ENCODE results near the gene DBP. TPM values are rescaled to one million over a fixed set of nuclear protein-coding genes. Genes with fewer than 3 reads are reported as not detected.

DBP gene
- total RNA-seq, 4 donors from 2014 or later, result 2.4 to 20.1 (median 10.1) TPM

GRCh38 chr19:48650974-48651682 lies 13.9 kb upstream of the DBP start:
- WGBS, 2 donors, result 86 to 89% methylated on average over 12 of the region's 12 CpGs
- no peak for TF ChIP-seq POLR2A (IDR thresholded peaks at IDR 0.05)
- no peak for TF ChIP-seq CTCF (IDR thresholded peaks at IDR 0.05)
- no peak for TF ChIP-seq EP300 (IDR thresholded peaks at IDR 0.05)
- DNase-seq (ENCODE audit: low spot score in 2 of 2), result no peak
- H3K36me3 ChIP-seq, result no peaks in the 10 kb centered on the region
- H3K27ac ChIP-seq, result no peak overlapping the region
- peaks cover 0 to 8% (median 0%) of the 10 kb centered on the region in 4 donors for H3K4me1 ChIP-seq
- no peaks in the 10 kb centered on the region for H3K27me3 ChIP-seq
- H3K4me3 ChIP-seq, result no peak overlapping the region
- H3K9me3 ChIP-seq, result no peaks in the 10 kb centered on the region

GRCh38 chr19:48648134-48648533 lies 11.0 kb upstream of the DBP start:
- DNase-seq (ENCODE audit: low spot score in 2 of 2), result no peak
- WGBS, 2 donors, result 68 to 75% methylated on average over 2 of the region's 2 CpGs

GRCh38 chr19:48646722-48647216 lies 9.6 kb upstream of the DBP start:
- peaks cover 0 to 27% (median 10%) of the 10 kb centered on the region in 4 donors for H3K4me1 ChIP-seq
- TF ChIP-seq POLR2A (IDR thresholded peaks at IDR 0.05) (no peak), EP300 (IDR thresholded peaks at IDR 0.05) (no peak), CTCF (IDR thresholded peaks at IDR 0.05) (no peak)
- H3K4me3 ChIP-seq, result peak overlapping the region; percentile 59 to 67 (median 66)
- no peak for DNase-seq (ENCODE audit: low spot score in 2 of 2)
- peak overlapping the region; percentile 86 to 96 (median 91) for H3K27ac ChIP-seq
- no peaks in the 10 kb centered on the region for H3K36me3 ChIP-seq
- 9 to 11% methylated on average over 10 of the region's 10 CpGs for WGBS, 2 donors
- no peaks in the 10 kb centered on the region for H3K27me3 ChIP-seq
- no peaks in the 10 kb centered on the region for H3K9me3 ChIP-seq

More at GRCh38 chr19:48648134-48648533, 11.0 kb upstream of the DBP start:
- no peaks in the 10 kb centered on the region for H3K36me3 ChIP-seq
- peaks cover 0 to 27% (median 10%) of the 10 kb centered on the region in 4 donors for H3K4me1 ChIP-seq
- no peak overlapping the region for H3K27ac ChIP-seq
- no peaks in the 10 kb centered on the region for H3K9me3 ChIP-seq
- no peak overlapping the region for H3K4me3 ChIP-seq
- no peaks in the 10 kb centered on the region for H3K27me3 ChIP-seq
- no peak for TF ChIP-seq EP300 (IDR thresholded peaks at IDR 0.05)
- TF ChIP-seq POLR2A (IDR thresholded peaks at IDR 0.05), result no peak

- H3K27me3 ChIP-seq, result no peaks in the 10 kb centered on the region
- TF ChIP-seq EP300 (IDR thresholded peaks at IDR 0.05) (peak; percentile 72 to 77), CTCF (IDR thresholded peaks at IDR 0.05) (peak; percentile 94 to 96 (median 94)), POLR2A (IDR thresholded peaks at IDR 0.05) (peak in 1 of 2 donors; percentile 50)
- H3K27ac ChIP-seq, result peak within 1 kb of the TSS; percentile 86 to 96 (median 91)
- DNase-seq (ENCODE audit: low spot score in 2 of 2), result peak; percentile 73 to 86
- peaks cover 0 to 27% (median 10%) of the 10 kb centered on the region in 4 donors for H3K4me1 ChIP-seq
- no peaks in the 10 kb centered on the region for H3K9me3 ChIP-seq
- WGBS, 2 donors, result 0 to 1% methylated on average over 24 to 29 of the region's 33 CpGs
- no peaks in the 10 kb centered on the region for H3K36me3 ChIP-seq
- H3K4me3 ChIP-seq, result peak within 1 kb of the TSS; percentile 59 to 67 (median 66)
Measured at GRCh38 chr19:48646001-48646721, 9.0 kb upstream of the DBP start, which contains the start of gene CA11. Gene CA11, minus strand, starts transcription at chr19:48646187. Its CDS starts 555 bp downstream, at chr19:48645632.

GRCh38 chr19:48645620-48646000 lies 8.4 kb upstream of the DBP start:
- DNase-seq (ENCODE audit: low spot score in 2 of 2), result no peak
- Histone ChIP-seq H3K4me3 (peak overlapping the region; percentile 59 to 67 (median 66)), H3K36me3 (no peaks in the 10 kb centered on the region), H3K9me3 (no peaks in the 10 kb centered on the region), H3K27ac (peak overlapping the region; percentile 86 to 96 (median 91)), H3K4me1 (peaks cover 0 to 27% (median 10%) of the 10 kb centered on the region in 4 donors), H3K27me3 (no peaks in the 10 kb centered on the region)
- 0 to 2% methylated on average over 6 of the region's 6 CpGs for WGBS, 2 donors
- TF ChIP-seq POLR2A (IDR thresholded peaks at IDR 0.05) (no peak), CTCF (IDR thresholded peaks at IDR 0.05) (no peak), EP300 (IDR thresholded peaks at IDR 0.05) (no peak)
